NB4 (cell line): ENCODE results near the gene MUSK.

Source experiments
- POLR2A ChIP-seq: IDR thresholded peaks from 2 replicates; pipeline ENCODE4 v1.6.1; 2011; ENCODE audit warnings: mild to moderate bottlenecking; ENCODE audit not compliant: insufficient read length; ENCODE audit errors: extremely low read depth
- TF ChIP-seq, protein P1 (sequence below): IDR thresholded peaks from one replicate; pipeline ENCODE4 v1.5.1; 2012; ENCODE audit warnings: low read depth, low read length

- no peak for TF ChIP-seq POLR2A
- TF ChIP-seq, protein P1, sequence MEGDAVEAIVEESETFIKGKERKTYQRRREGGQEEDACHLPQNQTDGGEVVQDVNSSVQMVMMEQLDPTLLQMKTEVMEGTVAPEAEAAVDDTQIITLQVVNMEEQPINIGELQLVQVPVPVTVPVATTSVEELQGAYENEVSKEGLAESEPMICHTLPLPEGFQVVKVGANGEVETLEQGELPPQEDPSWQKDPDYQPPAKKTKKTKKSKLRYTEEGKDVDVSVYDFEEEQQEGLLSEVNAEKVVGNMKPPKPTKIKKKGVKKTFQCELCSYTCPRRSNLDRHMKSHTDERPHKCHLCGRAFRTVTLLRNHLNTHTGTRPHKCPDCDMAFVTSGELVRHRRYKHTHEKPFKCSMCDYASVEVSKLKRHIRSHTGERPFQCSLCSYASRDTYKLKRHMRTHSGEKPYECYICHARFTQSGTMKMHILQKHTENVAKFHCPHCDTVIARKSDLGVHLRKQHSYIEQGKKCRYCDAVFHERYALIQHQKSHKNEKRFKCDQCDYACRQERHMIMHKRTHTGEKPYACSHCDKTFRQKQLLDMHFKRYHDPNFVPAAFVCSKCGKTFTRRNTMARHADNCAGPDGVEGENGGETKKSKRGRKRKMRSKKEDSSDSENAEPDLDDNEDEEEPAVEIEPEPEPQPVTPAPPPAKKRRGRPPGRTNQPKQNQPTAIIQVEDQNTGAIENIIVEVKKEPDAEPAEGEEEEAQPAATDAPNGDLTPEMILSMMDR = no peak
Measured at GRCh38 chr9:110748251-110748893, 79.8 kb downstream of the MUSK start.
